Measurements from ENCODE around the gene COQ9. TPM values are rescaled to one million over a fixed set of nuclear protein-coding genes. Genes with fewer than 3 reads are reported as not detected.

COQ9 gene
- total and polyA plus RNA-seq, 2 donors (not counting 1 experiment from before 2014, with no cell fraction given) = 44.4 to 51.2 TPM

GRCh38 chr16:57411362-57411976 lies 35.8 kb upstream of the COQ9 start:
- H3K36me3 ChIP-seq (ENCODE audit: control insufficient read depth, insufficient read depth, low read length) = no peaks in the 10 kb centered on the region
- no peaks in the 10 kb centered on the region for H3K9me3 ChIP-seq (ENCODE audit: control insufficient read depth, insufficient read depth, low read depth, low read length)
- no peaks in the 10 kb centered on the region for H3K4me1 ChIP-seq (ENCODE audit: control insufficient read depth, extremely low read depth, insufficient read depth, low read length)
- no peak overlapping the region for H3K4me3 ChIP-seq (replicated peaks in 1 of 4; ENCODE audit: control extremely low read depth in 1 of 4, insufficient read depth in 1 of 4, low read depth in 3 of 4, low read length in 4 of 4)
- H2AFZ ChIP-seq (ENCODE audit: low read length) = no peak overlapping the region
- H3K27ac ChIP-seq (ENCODE audit: insufficient read depth, low read length) = no peak overlapping the region
- no peaks in the 10 kb centered on the region for H3K79me2 ChIP-seq (ENCODE audit: control insufficient read depth, insufficient read depth, low read length)
- H3K27me3 ChIP-seq (ENCODE audit: control insufficient read depth, insufficient read depth, low read length) = peaks cover 3% of the 10 kb centered on the region
- H4K20me1 ChIP-seq (ENCODE audit: control insufficient read depth, extremely low read depth, insufficient read depth, low read length) = no peaks in the 10 kb centered on the region
- H3K9ac ChIP-seq (ENCODE audit: insufficient read depth, low read length) = no peak overlapping the region
- H3K4me2 ChIP-seq (ENCODE audit: extremely low read depth, insufficient read depth, low read length) = no peak overlapping the region
- DNase-seq (ENCODE audit: low read depth in 2 of 2) = no peak
- TF ChIP-seq EZH2 (IDR thresholded peaks at IDR 0.05; ENCODE audit: low read length, missing control alignments) (no peak), CTCF (conservative IDR thresholded peaks at IDR 0.05 in 1 of 2, IDR thresholded peaks at IDR 0.05 in 1 of 2; ENCODE audit: low read depth in 1 of 2, low read length in 2 of 2) (no peak)

GRCh38 chr16:57412584-57412983 lies 34.7 kb upstream of the COQ9 start:
- no peaks in the 10 kb centered on the region for H4K20me1 ChIP-seq (ENCODE audit: control insufficient read depth, extremely low read depth, insufficient read depth, low read length)
- no peaks in the 10 kb centered on the region for H3K79me2 ChIP-seq (ENCODE audit: control insufficient read depth, insufficient read depth, low read length)
- H2AFZ ChIP-seq (ENCODE audit: low read length) = no peak overlapping the region
- no peaks in the 10 kb centered on the region for H3K9me3 ChIP-seq (ENCODE audit: control insufficient read depth, insufficient read depth, low read depth, low read length)
- no peak overlapping the region for H3K27ac ChIP-seq (ENCODE audit: insufficient read depth, low read length)
- H3K4me3 ChIP-seq (replicated peaks in 1 of 4; ENCODE audit: control extremely low read depth in 1 of 4, insufficient read depth in 1 of 4, low read depth in 3 of 4, low read length in 4 of 4) = no peak overlapping the region
- H3K4me1 ChIP-seq (ENCODE audit: control insufficient read depth, extremely low read depth, insufficient read depth, low read length) = no peaks in the 10 kb centered on the region
- no peak for DNase-seq (ENCODE audit: low read depth in 2 of 2)
- no peaks in the 10 kb centered on the region for H3K36me3 ChIP-seq (ENCODE audit: control insufficient read depth, insufficient read depth, low read length)
- no peak for TF ChIP-seq CTCF (conservative IDR thresholded peaks at IDR 0.05 in 1 of 2, IDR thresholded peaks at IDR 0.05 in 1 of 2; ENCODE audit: low read depth in 1 of 2, low read length in 2 of 2)
- TF ChIP-seq EZH2 (IDR thresholded peaks at IDR 0.05; ENCODE audit: low read length, missing control alignments) = no peak
- H3K27me3 ChIP-seq (ENCODE audit: control insufficient read depth, insufficient read depth, low read length) = no peaks in the 10 kb centered on the region
- no peak overlapping the region for H3K9ac ChIP-seq (ENCODE audit: insufficient read depth, low read length)
- H3K4me2 ChIP-seq (ENCODE audit: extremely low read depth, insufficient read depth, low read length) = no peak overlapping the region

GRCh38 chr16:57413301-57413730 lies 34.0 kb upstream of the COQ9 start:
- no peaks in the 10 kb centered on the region for H3K9me3 ChIP-seq (ENCODE audit: control insufficient read depth, insufficient read depth, low read depth, low read length)
- H3K9ac ChIP-seq (ENCODE audit: insufficient read depth, low read length) = no peak overlapping the region
- H3K4me2 ChIP-seq (ENCODE audit: extremely low read depth, insufficient read depth, low read length) = no peak overlapping the region
- H4K20me1 ChIP-seq (ENCODE audit: control insufficient read depth, extremely low read depth, insufficient read depth, low read length) = no peaks in the 10 kb centered on the region
- TF ChIP-seq EZH2 (IDR thresholded peaks at IDR 0.05; ENCODE audit: low read length, missing control alignments) (no peak), CTCF (conservative IDR thresholded peaks at IDR 0.05 in 1 of 2, IDR thresholded peaks at IDR 0.05 in 1 of 2; ENCODE audit: low read depth in 1 of 2, low read length in 2 of 2) (no peak)
- DNase-seq (ENCODE audit: low read depth in 2 of 2) = no peak
- no peaks in the 10 kb centered on the region for H3K27me3 ChIP-seq (ENCODE audit: control insufficient read depth, insufficient read depth, low read length)
- no peak overlapping the region for H3K27ac ChIP-seq (ENCODE audit: insufficient read depth, low read length)
- peaks cover 2% of the 10 kb centered on the region for H3K4me1 ChIP-seq (ENCODE audit: control insufficient read depth, extremely low read depth, insufficient read depth, low read length)
- no peaks in the 10 kb centered on the region for H3K79me2 ChIP-seq (ENCODE audit: control insufficient read depth, insufficient read depth, low read length)
- H3K4me3 ChIP-seq (replicated peaks in 1 of 4; ENCODE audit: control extremely low read depth in 1 of 4, insufficient read depth in 1 of 4, low read depth in 3 of 4, low read length in 4 of 4) = no peak overlapping the region
- no peak overlapping the region for H2AFZ ChIP-seq (ENCODE audit: low read length)
- no peaks in the 10 kb centered on the region for H3K36me3 ChIP-seq (ENCODE audit: control insufficient read depth, insufficient read depth, low read length)

Data from fibroblast of lung (primary cell).